ENCODE measurements around the gene FMNL3.

The FMNL3 gene

DNA sequence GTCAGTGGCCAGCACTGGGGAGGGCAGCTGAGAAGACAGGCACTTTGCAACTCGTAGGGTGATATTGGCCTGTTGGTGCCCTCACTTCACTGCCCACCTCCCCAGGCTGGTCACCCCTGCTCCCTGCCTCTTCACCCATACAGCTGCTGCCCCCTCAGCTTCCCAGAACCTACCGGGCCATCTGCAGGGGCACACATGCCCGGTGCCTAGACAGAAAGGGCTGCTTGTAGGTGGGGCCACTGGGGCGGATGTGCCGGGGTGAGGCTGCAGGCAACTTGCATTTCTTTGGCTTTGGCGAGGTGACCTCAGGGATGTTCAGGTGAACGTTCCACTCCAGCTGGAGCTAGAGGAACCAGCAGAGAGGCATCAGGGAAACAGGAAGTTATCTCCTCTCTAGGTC is 118.9 kb downstream of the FMNL3 start:
- no peak for DNase-seq

DNA sequence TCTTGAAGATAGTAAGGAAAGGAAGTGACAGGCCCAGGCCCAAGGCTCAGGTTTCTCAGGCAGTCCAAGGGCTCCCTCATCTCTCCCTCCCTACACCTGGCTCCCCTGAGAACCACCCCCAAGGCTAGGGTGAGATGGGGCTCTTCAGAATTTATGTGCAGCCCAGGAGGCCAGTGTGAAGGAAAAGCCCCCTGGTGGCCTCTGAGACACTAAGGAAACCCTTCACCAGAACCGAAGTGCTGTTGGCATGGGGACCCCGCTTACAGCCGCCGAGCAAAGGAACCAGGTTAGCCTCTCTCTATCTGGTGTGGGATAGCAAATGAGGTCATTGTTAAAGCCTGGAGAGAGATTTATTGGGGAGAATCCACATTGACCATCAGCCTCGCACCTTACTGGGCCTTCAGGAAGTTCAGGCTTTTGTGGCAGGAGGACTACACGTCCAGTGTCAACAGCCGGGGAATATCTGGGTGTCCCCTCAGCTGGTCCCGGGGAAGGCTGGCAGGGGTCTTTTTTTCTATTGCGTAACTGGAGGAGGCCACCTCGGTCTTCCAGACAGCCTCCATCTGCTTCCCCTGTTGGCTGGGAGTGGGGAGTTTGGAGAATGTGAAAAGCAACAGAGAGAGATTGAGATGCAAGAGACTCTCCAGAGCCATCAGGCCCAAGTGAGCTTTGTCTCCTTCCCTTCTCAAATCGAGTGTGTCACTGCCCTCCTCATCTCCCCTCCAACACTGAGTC is 119.9 kb downstream of the FMNL3 start:
- DNase-seq: no peak

Measured in NCI-H1930 (cell line).